IMR-90 (cell line): ENCODE measurements around the gene CELA2A. TPM values are rescaled to one million over a fixed set of nuclear protein-coding genes. Genes with fewer than 3 reads are reported as not detected.

Experiments used
- ATAC-seq: fragments of 200-7000 bp; cut with Tn5 transposase; 2 replicates; pipeline ENCODE4 v1.9.1; 2020; ENCODE audit warnings: low read depth, mild to moderate bottlenecking, moderate library complexity
- BruUV-seq: library from RNA; stranded (reverse); fragments of 400-500 nt; replicated peaks from 2 replicates; lab custom pipeline; 2021; lab: Mats Ljungman, UMichigan
- CTCF ChIA-PET: fragments of 300-600 bp; formaldehyde crosslinking; extraction: SDS; loops from one replicate; lab custom pipeline; 2021; ENCODE audit warnings: antibody characterized with exemption; lab: Yijun Ruan, JAX
- POLR2A ChIA-PET: fragments of 300-600 bp; sonication (Branson Sonifier 250); formaldehyde crosslinking; loops from one replicate; lab custom pipeline; 2022; ENCODE audit warnings: antibody characterized with exemption; ENCODE audit not compliant: unreplicated experiment; lab: Charles Lee
- DNase-seq: peaks from one replicate; pipeline ENCODE4 v3.0.0; 2013
- H2AFZ ChIP-seq: replicated peaks from 2 replicates; pipeline ENCODE3; 2013; ENCODE audit warnings: low read length, mild to moderate bottlenecking; ENCODE audit not compliant: poor library complexity
- H2AK5ac ChIP-seq: 2 replicates; pipeline ENCODE4 v1.6.1; 2013; ENCODE audit warnings: low read depth, low read length, inconsistent platforms
- H2AK9ac ChIP-seq: replicated peaks from 2 replicates; pipeline ENCODE3; 2013; ENCODE audit warnings: mild to moderate bottlenecking, low read depth, low read length, moderate library complexity; ENCODE audit not compliant: poor library complexity
- H2BK120ac ChIP-seq: 2 replicates; pipeline ENCODE4 v1.6.1; 2013; ENCODE audit warnings: low read depth, low read length, inconsistent platforms
- H2BK15ac ChIP-seq: 3 replicates; pipeline ENCODE4 v1.6.1; 2013; ENCODE audit warnings: low read depth, low read length, inconsistent platforms
- H2BK20ac ChIP-seq: 2 replicates; pipeline ENCODE4 v1.6.1; 2013; ENCODE audit warnings: low read depth, mild to moderate bottlenecking, inconsistent platforms, low read length, moderate library complexity
- H2BK5ac ChIP-seq: 2 replicates; pipeline ENCODE4 v1.6.1; 2013; ENCODE audit warnings: mild to moderate bottlenecking, low read depth, low read length, inconsistent platforms; ENCODE audit not compliant: poor library complexity, severe bottlenecking
- H3K14ac ChIP-seq: replicated peaks from 2 replicates; pipeline ENCODE4 v1.6.1; 2013; ENCODE audit warnings: low read depth, low read length, inconsistent platforms
- H3K18ac ChIP-seq: 2 replicates; pipeline ENCODE4 v1.6.1; 2013; ENCODE audit warnings: low read depth, low read length, control low read depth
- H3K23ac ChIP-seq: 2 replicates; pipeline ENCODE4 v1.6.1; 2013; ENCODE audit warnings: low read depth, low read length, inconsistent platforms
- H3K27ac ChIP-seq: 2 replicates; pipeline ENCODE4 v1.5.1; 2013; ENCODE audit warnings: mild to moderate bottlenecking, control low read depth, low read length; ENCODE audit not compliant: insufficient read depth
- H3K27me3 ChIP-seq: 2 replicates; pipeline ENCODE4 v1.6.1; 2013; ENCODE audit warnings: low read length; ENCODE audit not compliant: control insufficient read depth, insufficient read depth
- H3K36me3 ChIP-seq: 2 replicates; pipeline ENCODE4 v1.6.1; 2013; ENCODE audit warnings: low read length, mixed read lengths; ENCODE audit not compliant: control insufficient read depth, insufficient read depth
- H3K4ac ChIP-seq: 2 replicates; pipeline ENCODE4 v1.6.1; 2013; ENCODE audit warnings: low read depth, low read length, inconsistent platforms
- H3K4me1 ChIP-seq: 2 replicates; pipeline ENCODE4 v1.6.1; 2013; ENCODE audit warnings: low read length, mixed read lengths; ENCODE audit not compliant: control insufficient read depth, insufficient read depth
- H3K4me2 ChIP-seq: 2 replicates; pipeline ENCODE4 v1.6.1; 2013; ENCODE audit warnings: low read depth, mild to moderate bottlenecking, control low read depth, low read length, moderate library complexity
- H3K4me3 ChIP-seq: 2 replicates; pipeline ENCODE4 v1.5.1; 2013; ENCODE audit warnings: low read depth, mild to moderate bottlenecking, control low read depth, low read length, moderate library complexity; ENCODE audit not compliant: insufficient read depth
- H3K56ac ChIP-seq: 2 replicates; pipeline ENCODE4 v1.6.1; 2013; ENCODE audit warnings: low read length, inconsistent platforms; ENCODE audit not compliant: insufficient read depth; ENCODE audit errors: extremely low read depth
- H3K79me1 ChIP-seq, 2 experiments: 2 replicates each; pipeline ENCODE4 v1.6.1; 2013; ENCODE audit warnings: low read length in 2 of 2, inconsistent platforms in 1 of 2, low read depth in 1 of 2
- H3K9ac ChIP-seq: 2 replicates; pipeline ENCODE4 v1.6.1; 2013; ENCODE audit warnings: low read depth, low read length, control low read depth
- H3K9me1 ChIP-seq: 2 replicates; pipeline ENCODE4 v1.6.1; 2013; ENCODE audit warnings: low read length, inconsistent platforms; ENCODE audit not compliant: insufficient read depth
- H3K9me3 ChIP-seq: 2 replicates; pipeline ENCODE4 v1.6.1; 2013; ENCODE audit warnings: low read length; ENCODE audit not compliant: control insufficient read depth, insufficient read depth
- H4K20me1 ChIP-seq: 2 replicates; pipeline ENCODE4 v1.6.1; 2013; ENCODE audit warnings: low read length, inconsistent platforms; ENCODE audit not compliant: insufficient read depth
- H4K5ac ChIP-seq: 2 replicates; pipeline ENCODE4 v1.6.1; 2013; ENCODE audit warnings: mild to moderate bottlenecking, low read depth, low read length, control low read depth
- H4K8ac ChIP-seq, 2 experiments: 2 replicates each; pipeline ENCODE4 v1.6.1; 2013; ENCODE audit warnings: low read depth in 2 of 2, low read length in 2 of 2, control low read depth in 1 of 2, inconsistent platforms in 1 of 2
- H4K91ac ChIP-seq: 2 replicates; pipeline ENCODE4 v1.6.1; 2013; ENCODE audit warnings: low read depth, low read length, inconsistent platforms; ENCODE audit not compliant: insufficient read depth
- BHLHE40 ChIP-seq: fragments of 150-350 bp; IDR thresholded peaks from 2 replicates; pipeline ENCODE4 v1.6.1; 2016; ENCODE audit warnings: mild to moderate bottlenecking, low read depth, low read length
- CEBPB ChIP-seq: IDR thresholded peaks from 2 replicates; pipeline ENCODE4 v1.6.1; 2012; ENCODE audit warnings: low read depth, low read length, improper control_type of control experiment
- CHD1 ChIP-seq: IDR thresholded peaks from 2 replicates; pipeline ENCODE4 v1.6.1; 2012; ENCODE audit warnings: low read depth, low read length, improper control_type of control experiment
- FOS ChIP-seq: fragments of 150-350 bp; IDR thresholded peaks from 2 replicates; pipeline ENCODE4 v1.6.1; 2016; ENCODE audit warnings: low read depth, low read length
- MAFK ChIP-seq: IDR thresholded peaks from 2 replicates; pipeline ENCODE4 v1.6.1; 2012; ENCODE audit warnings: low read depth, low read length, improper control_type of control experiment
- MAZ ChIP-seq: IDR thresholded peaks from 2 replicates; pipeline ENCODE4 v1.6.1; 2012; ENCODE audit warnings: low read depth, mild to moderate bottlenecking, low read length, improper control_type of control experiment, moderate library complexity, borderline replicate concordance
- MXI1 ChIP-seq: IDR thresholded peaks from 2 replicates; pipeline ENCODE4 v1.6.1; 2012; ENCODE audit warnings: low read depth, mild to moderate bottlenecking, low read length, moderate library complexity, borderline replicate concordance
- NFE2L2 ChIP-seq: fragments of 150-350 bp; IDR thresholded peaks from 2 replicates; pipeline ENCODE4 v1.6.1; 2016; ENCODE audit warnings: low read depth, mild to moderate bottlenecking, low read length
- POLR2A ChIP-seq: IDR thresholded peaks from 2 replicates; pipeline ENCODE4 v1.6.1; 2012; ENCODE audit warnings: mild to moderate bottlenecking, low read depth, low read length
- RAD21 ChIP-seq: IDR thresholded peaks from 2 replicates; pipeline ENCODE4 v1.6.1; 2012; ENCODE audit warnings: low read length, improper control_type of control experiment
- RCOR1 ChIP-seq: IDR thresholded peaks from 2 replicates; pipeline ENCODE4 v1.6.1; 2012; ENCODE audit warnings: mild to moderate bottlenecking, low read length, improper control_type of control experiment; ENCODE audit not compliant: insufficient replicate concordance
- RFX5 ChIP-seq: IDR thresholded peaks from 2 replicates; pipeline ENCODE4 v1.8.0; 2012; ENCODE audit warnings: low read depth, mild to moderate bottlenecking, low read length, moderate library complexity
- SMC3 ChIP-seq: fragments of 150-350 bp; IDR thresholded peaks from 2 replicates; pipeline ENCODE4 v1.6.1; 2016; ENCODE audit warnings: low read depth, mild to moderate bottlenecking, antibody characterized with exemption, low read length, moderate library complexity
- USF2 ChIP-seq: fragments of 150-350 bp; IDR thresholded peaks from 2 replicates; pipeline ENCODE4 v1.6.1; 2017; ENCODE audit warnings: mild to moderate bottlenecking, antibody characterized with exemption, low read length, low read depth
- WGBS, 2 experiments: methylation state at CpG; one replicate each; pipeline versions ENCODE4 v1.1.5 to v1.1.7; 2013; ENCODE audit warnings: missing lambda C conversion rate in 2 of 2; ENCODE audit not compliant: insufficient read length in 1 of 2; ENCODE audit errors: extremely low coverage in 2 of 2; 5-methylcytosine and 5-hydroxymethylcytosine counted together
- dilution Hi-C: fragments of 300-500 bp; cut with HindIII; formaldehyde crosslinking; loops from one replicate; pipeline ENCODE4 v1.14.3; 2018; ENCODE audit warnings: low sequenced_read_pairs; ENCODE audit not compliant: unreplicated experiment
- in situ Hi-C: fragments of 300-500 bp; cut with MboI; formaldehyde crosslinking; loops from 3 replicates; pipeline ENCODE4 v1.14.3; 2019; ENCODE audit warnings: low sequenced_read_pairs, inconsistent platforms, mixed read lengths
- intact Hi-C: fragments of 100-400 bp; cut with micrococcal nuclease; formaldehyde crosslinking; loops from 2 replicates; pipeline ENCODE4 v1.10.0; 2022
- polyA plus RNA-seq, 3 experiments: library from polyadenylated mRNA; depleted of rRNA; stranded (reverse); fragments of >200 nt; gene quantifications; 2 replicates each; pipeline ENCODE4 v1.2.3, GENCODE V29; 2012; ENCODE audit warnings: low replicate concordance in 1 of 3
- total RNA-seq: library from RNA; depleted of rRNA; stranded (reverse); fragments of >200 nt; gene quantifications from 2 replicates; pipeline ENCODE4 v1.2.3, GENCODE V29; 2012
- TF ChIP-seq, protein P1 (sequence below): conservative IDR thresholded peaks from 2 replicates; pipeline ENCODE4 v1.5.1; 2012; ENCODE audit warnings: mild to moderate bottlenecking, low read depth, low read length, improper control_type of control experiment
- TF ChIP-seq, protein P2 (sequence below): fragments of 150-350 bp; IDR thresholded peaks from 2 replicates; pipeline ENCODE4 v1.6.1; 2016; ENCODE audit warnings: low read depth, mild to moderate bottlenecking, low read length, moderate library complexity, borderline replicate concordance

CELA2A gene
- total and polyA plus RNA-seq, 2 of the 4 experiments (the other 2 are of a cell fraction) = not detected

GRCh38 chr1:15410884-15411245 is 45.7 kb upstream of the CELA2A start:
- H3K27ac ChIP-seq = peak overlapping the region; percentile 14

More at GRCh38 chr1:15410884-15411245, 45.7 kb upstream of the CELA2A start:
- peak overlapping the region; percentile 91 for H3K4ac ChIP-seq
- ChIA-PET POLR2A (no interaction called here), CTCF (no interaction called here)
- in situ Hi-C loops = loop anchor here (5.0 kb wide), 1 partner anchor 69 kb away; no protein-coding TSS in a partner anchor
- peak overlapping the region; percentile 98 for H2AK9ac ChIP-seq
- H4K5ac ChIP-seq = no peak overlapping the region
- no peak overlapping the region for H2BK120ac ChIP-seq
- H3K23ac ChIP-seq = peak overlapping the region; percentile 93
- H3K4me3 ChIP-seq = peak overlapping the region; percentile 99
- peak overlapping the region; percentile 97 for H2AFZ ChIP-seq
- no peak overlapping the region for H3K18ac ChIP-seq
- no TSS peak for BruUV-seq
- peak overlapping the region; percentile 91 for H2AK5ac ChIP-seq
- H2BK5ac ChIP-seq = peak overlapping the region; percentile 16
- H3K9me1 ChIP-seq = peaks cover 15% of the 10 kb centered on the region; the same call in 1 of the 2 replicates
- no peak for ATAC-seq
- peak overlapping the region; percentile 73 for H3K4me2 ChIP-seq
- dilution Hi-C loops = no loop called here
- H3K14ac ChIP-seq = peak overlapping the region; percentile 96
- peaks cover 14 to 55% of the 10 kb centered on the region in 2 experiments; a peak in 3 of 4 replicates for H3K79me1 ChIP-seq
- intact Hi-C loops = loop anchor here (2.0 kb wide), 1 partner anchor 22 kb away; no protein-coding TSS in a partner anchor
- H2BK15ac ChIP-seq = peak overlapping the region; percentile 70; the same call in 1 of the 3 replicates
- peak overlapping the region; percentile 66; the same call in 1 of the 2 replicates for H4K91ac ChIP-seq
- H3K4me1 ChIP-seq = peaks cover 28% of the 10 kb centered on the region
- H3K27me3 ChIP-seq = no peaks in the 10 kb centered on the region
- peak overlapping the region in 1 of 2 experiments; percentile 63; a peak in 2 of 4 replicates for H4K8ac ChIP-seq
- TF ChIP-seq NFE2L2 (no peak), RCOR1 (no peak), CEBPB (no peak), MXI1 (no peak), RAD21 (no peak), POLR2A (no peak; the same call in 1 of the 2 replicates), CHD1 (no peak), BHLHE40 (no peak), USF2 (no peak), SMC3 (no peak), FOS (no peak), MAZ (no peak), MAFK (no peak), RFX5 (no peak)
- TF ChIP-seq, protein P1, sequence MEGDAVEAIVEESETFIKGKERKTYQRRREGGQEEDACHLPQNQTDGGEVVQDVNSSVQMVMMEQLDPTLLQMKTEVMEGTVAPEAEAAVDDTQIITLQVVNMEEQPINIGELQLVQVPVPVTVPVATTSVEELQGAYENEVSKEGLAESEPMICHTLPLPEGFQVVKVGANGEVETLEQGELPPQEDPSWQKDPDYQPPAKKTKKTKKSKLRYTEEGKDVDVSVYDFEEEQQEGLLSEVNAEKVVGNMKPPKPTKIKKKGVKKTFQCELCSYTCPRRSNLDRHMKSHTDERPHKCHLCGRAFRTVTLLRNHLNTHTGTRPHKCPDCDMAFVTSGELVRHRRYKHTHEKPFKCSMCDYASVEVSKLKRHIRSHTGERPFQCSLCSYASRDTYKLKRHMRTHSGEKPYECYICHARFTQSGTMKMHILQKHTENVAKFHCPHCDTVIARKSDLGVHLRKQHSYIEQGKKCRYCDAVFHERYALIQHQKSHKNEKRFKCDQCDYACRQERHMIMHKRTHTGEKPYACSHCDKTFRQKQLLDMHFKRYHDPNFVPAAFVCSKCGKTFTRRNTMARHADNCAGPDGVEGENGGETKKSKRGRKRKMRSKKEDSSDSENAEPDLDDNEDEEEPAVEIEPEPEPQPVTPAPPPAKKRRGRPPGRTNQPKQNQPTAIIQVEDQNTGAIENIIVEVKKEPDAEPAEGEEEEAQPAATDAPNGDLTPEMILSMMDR = no peak
- TF ChIP-seq, protein P2, sequence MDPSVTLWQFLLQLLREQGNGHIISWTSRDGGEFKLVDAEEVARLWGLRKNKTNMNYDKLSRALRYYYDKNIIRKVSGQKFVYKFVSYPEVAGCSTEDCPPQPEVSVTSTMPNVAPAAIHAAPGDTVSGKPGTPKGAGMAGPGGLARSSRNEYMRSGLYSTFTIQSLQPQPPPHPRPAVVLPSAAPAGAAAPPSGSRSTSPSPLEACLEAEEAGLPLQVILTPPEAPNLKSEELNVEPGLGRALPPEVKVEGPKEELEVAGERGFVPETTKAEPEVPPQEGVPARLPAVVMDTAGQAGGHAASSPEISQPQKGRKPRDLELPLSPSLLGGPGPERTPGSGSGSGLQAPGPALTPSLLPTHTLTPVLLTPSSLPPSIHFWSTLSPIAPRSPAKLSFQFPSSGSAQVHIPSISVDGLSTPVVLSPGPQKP = no peak
- H4K20me1 ChIP-seq = peaks cover 25% of the 10 kb centered on the region
- H3K36me3 ChIP-seq = peaks cover 4% of the 10 kb centered on the region; the same call in 1 of the 2 replicates
- H3K56ac ChIP-seq = peak overlapping the region; percentile 26; the same call in 1 of the 2 replicates
- DNase-seq = no peak
- peak overlapping the region; percentile 67 for H3K9ac ChIP-seq
- no peaks in the 10 kb centered on the region for H3K9me3 ChIP-seq
- WGBS, 2 experiments = 16% methylated on average over 4 of the region's 11 CpGs; no CpG with 5 or more reads in 1 of the 2 experiments
- H2BK20ac ChIP-seq = no peak overlapping the region; the same call in 1 of the 2 replicates
